ENCODE data around the gene MYO1B.

DNA sequence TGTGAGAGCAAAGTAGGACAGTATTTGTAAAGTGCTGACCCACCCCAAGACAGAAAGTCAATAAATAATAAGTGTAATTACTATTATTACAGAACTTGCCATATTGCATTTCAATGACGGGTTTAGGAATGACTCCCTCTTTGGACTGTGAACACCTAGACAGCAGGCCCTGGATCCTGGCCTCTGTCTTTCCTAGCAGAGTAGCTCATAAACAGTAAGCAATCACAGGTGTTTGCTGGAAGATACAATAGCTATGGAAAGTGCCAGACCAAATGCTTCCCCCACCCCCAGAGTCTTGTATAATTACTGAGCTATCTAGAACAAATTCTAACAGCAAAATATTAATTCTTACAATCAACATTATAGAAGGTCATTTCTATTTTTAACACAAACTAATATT lies 20.1 kb upstream of the MYO1B start:
- no peak for TF ChIP-seq EZH2 (IDR thresholded peaks at IDR 0.05)
- TF ChIP-seq POLR2AphosphoS5 (IDR thresholded peaks at IDR 0.05; ENCODE audit: borderline replicate concordance, low read depth, low read length): no peak
- no peak for TF ChIP-seq FOXP2 (optimal IDR thresholded peaks at IDR 0.05; ENCODE audit: control extremely low read depth, extremely low read length, insufficient read depth)
